ENCODE results near the gene MPC1.

DNA sequence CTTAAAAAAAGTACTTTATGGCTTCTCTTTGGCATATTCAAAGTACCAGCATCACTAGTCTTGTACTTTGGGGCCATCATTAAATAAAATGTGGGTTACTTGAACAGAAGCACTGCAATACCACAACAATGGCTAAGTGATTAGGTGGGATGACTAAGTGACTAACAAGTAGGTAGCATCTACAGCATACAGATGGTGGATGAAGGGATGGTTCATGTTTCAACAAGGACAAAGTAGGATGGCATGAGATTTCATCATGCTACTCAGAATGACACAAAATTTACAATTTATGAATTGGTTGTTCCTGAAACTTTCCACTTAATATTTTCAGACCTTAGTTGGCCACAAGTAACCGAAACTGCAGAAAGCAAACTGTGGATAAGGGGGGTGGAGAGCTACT, 7.7 kb downstream of the MPC1 start:
- TF ChIP-seq, protein P1, sequence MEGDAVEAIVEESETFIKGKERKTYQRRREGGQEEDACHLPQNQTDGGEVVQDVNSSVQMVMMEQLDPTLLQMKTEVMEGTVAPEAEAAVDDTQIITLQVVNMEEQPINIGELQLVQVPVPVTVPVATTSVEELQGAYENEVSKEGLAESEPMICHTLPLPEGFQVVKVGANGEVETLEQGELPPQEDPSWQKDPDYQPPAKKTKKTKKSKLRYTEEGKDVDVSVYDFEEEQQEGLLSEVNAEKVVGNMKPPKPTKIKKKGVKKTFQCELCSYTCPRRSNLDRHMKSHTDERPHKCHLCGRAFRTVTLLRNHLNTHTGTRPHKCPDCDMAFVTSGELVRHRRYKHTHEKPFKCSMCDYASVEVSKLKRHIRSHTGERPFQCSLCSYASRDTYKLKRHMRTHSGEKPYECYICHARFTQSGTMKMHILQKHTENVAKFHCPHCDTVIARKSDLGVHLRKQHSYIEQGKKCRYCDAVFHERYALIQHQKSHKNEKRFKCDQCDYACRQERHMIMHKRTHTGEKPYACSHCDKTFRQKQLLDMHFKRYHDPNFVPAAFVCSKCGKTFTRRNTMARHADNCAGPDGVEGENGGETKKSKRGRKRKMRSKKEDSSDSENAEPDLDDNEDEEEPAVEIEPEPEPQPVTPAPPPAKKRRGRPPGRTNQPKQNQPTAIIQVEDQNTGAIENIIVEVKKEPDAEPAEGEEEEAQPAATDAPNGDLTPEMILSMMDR (IDR thresholded peaks at IDR 0.05; ENCODE audit: poor library complexity, severe bottlenecking) = no peak
- no peak for TF ChIP-seq REST (IDR thresholded peaks at IDR 0.05; ENCODE audit: borderline replicate concordance)
- no peak for TF ChIP-seq POLR2AphosphoS5 (IDR thresholded peaks at IDR 0.05)
- TF ChIP-seq EP300 (conservative IDR thresholded peaks at IDR 0.05; ENCODE audit: poor library complexity, severe bottlenecking) = no peak
- TF ChIP-seq EZH2 (IDR thresholded peaks at IDR 0.05; ENCODE audit: borderline replicate concordance, insufficient read depth, low read length, poor library complexity, severe bottlenecking) = no peak
- TF ChIP-seq MXI1 (conservative IDR thresholded peaks at IDR 0.05; ENCODE audit: poor library complexity, severe bottlenecking) = no peak
- TF ChIP-seq RAD21 (conservative IDR thresholded peaks at IDR 0.05) = no peak
